HS-27A (cell line): ENCODE data around the gene CTBP1.

Experiments used
- DNase-seq: peaks from one replicate; pipeline ENCODE4 v3.0.0-alpha.2; 2012; ENCODE audit warnings: low read depth, missing footprints

The CTBP1 gene

GRCh38 chr4:1249731-1250526 lies 999 bp upstream of the CTBP1 start:
- no peak for DNase-seq

DNA sequence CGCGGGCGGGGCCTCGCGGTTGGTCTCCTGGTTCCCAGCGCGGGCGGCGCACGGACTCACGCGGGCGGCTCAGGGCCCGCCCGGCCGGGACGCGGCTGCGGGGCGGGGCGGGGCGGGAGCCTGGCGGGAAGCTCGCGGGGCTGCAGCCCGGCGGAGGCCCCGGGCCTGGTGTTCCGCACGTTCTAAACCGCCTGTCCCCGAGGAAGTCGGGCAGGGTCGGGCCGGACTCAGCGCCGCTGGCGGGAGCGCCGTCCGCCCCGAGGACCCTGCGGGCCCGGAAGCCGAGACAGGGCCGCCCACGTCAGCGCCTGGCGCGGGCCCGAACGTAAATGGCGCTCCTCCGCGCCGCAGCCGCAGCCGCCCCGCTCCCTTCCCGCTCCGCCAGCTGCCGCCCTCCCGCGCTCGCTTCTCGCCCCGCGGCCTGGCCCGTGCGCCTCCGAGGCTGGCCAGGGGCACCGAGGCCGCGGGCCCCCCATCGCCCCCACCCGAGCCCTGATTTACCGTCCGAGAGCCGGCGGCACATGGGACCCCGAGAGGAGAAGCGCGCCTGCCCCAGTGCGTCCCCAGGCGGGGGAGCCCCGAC lies 309 bp upstream of the CTBP1 start:
- DNase-seq, result no peak

- no peak for DNase-seq
These were observed 1.1 kb downstream of the CTBP1 start for GRCh38 chr4:1247864-1248244.

- DNase-seq, result no peak
These were observed 1.7 kb downstream of the CTBP1 start for GRCh38 chr4:1246901-1247863.

DNA sequence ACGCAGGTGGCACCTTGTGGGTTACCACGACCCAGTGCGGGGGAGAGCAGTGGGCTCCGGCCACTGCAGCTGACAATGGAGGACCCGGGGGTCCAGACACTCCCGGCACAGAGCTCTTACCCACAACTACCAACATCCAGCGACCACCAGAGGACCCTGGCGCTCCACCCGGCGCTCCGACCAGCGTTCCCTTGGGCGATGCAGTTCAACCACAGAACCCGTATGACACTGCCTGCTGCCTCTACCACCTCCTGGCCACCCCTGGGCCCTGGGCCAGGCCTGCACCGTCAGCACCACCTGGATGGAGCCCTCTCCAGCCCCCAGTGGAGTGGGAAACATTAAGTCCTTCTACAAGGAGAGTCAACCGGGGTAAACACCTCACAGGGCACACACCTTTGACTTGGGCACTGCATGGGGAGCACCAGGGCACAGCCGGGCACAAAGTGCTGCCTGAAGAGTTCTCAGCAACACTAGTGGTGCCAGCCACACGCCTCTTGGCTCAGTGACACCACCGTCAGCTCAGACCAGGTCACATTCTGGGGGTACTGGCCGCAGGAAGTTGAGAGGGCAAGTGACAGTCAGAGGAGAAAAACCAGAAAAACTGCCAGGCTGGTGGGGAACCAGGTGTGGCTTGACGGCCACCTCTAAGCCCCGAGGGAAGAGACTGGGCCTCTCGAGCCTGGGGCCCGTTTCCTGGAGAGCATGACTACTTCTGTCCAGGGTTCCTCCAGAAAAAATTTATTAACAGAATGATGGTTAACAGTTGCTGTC lies 2.6 kb downstream of the CTBP1 start:
- DNase-seq, result no peak

DNA sequence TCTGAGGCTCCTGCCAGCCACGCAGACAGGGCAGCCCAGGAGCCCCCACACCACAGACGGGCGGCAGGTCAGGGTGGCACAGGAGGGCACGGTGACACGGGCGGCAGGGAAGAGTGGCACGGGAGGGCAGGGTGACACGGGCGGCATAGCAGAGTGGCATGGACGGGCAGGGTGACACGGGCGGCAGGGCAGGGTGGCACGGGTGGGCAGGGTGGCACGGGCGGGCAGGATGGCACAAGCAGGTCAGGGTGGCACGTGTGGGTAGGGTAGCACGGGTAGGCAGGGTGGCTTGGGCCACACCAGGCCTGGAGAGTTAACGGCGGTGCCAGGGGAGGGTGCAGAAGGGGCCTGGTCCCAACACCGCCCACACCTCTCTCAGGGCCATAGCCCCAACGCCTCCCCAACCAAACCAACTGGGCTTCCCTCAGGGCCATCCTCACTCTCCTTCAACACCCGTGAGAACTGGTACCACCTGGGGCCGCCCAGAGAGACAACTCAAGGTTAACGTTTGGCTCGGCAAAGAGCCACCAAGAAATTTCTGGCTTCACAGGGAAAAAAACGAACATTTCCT lies 3.4 kb downstream of the CTBP1 start:
- DNase-seq, result no peak

DNA sequence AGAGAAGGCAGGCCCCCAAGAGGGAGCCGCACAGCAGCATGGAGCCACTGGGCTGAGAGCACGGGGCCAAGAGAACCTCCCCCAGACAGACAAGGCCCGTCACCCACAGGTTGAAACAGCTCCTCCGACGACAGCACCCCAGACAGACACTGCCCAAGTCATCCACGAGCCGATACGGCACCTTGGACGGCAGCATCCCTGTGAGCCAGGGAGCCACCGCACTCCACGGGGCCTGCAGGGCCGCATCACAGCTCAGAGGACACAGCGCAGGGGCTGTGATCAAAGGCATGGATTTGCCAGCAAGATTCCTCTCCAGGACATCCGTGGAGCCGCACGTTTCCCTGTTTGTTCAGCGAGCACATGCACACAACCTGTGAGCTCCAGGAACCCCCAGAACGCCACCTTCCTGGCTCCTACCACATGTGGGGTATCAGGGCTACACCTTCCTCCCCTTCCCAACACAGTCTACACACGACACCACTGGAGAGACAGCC lies 3.9 kb downstream of the CTBP1 start:
- no peak for DNase-seq

GRCh38 chr4:1244081-1244977 lies 4.6 kb downstream of the CTBP1 start:
- DNase-seq, result no peak

DNA sequence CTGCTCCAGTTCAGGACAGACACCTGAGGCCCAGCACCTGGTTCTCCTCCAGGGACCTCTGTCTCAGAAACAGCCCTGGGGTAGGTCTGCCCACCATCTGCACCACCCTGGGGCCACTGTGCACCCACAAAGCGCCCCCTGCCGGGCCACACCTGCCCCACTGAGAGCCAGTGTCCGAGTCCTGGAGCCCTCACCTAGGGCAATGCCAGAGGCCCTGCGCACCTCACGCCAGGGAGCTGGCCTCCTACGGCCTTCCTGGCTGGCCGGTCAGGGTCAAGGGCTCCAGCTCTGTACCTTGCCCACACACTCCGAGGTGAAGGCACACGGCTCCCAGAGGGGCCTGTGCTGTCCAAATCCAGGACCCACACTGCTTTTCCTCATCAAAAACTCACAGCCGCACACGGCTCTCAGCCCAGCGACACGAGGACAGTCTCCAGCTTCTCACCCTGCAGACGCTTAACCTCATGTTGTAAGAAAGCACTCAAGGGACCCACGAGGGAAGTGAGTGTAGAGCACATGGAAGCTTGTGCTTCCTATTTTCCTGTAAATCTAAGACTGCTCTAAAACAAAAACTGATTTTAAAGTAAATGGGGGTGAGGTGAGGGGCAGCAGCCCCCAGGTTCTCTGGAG lies 5.4 kb downstream of the CTBP1 start:
- DNase-seq, result no peak

- no peak for DNase-seq
These were observed 6.2 kb downstream of the CTBP1 start for GRCh38 chr4:1242506-1243450.

DNA sequence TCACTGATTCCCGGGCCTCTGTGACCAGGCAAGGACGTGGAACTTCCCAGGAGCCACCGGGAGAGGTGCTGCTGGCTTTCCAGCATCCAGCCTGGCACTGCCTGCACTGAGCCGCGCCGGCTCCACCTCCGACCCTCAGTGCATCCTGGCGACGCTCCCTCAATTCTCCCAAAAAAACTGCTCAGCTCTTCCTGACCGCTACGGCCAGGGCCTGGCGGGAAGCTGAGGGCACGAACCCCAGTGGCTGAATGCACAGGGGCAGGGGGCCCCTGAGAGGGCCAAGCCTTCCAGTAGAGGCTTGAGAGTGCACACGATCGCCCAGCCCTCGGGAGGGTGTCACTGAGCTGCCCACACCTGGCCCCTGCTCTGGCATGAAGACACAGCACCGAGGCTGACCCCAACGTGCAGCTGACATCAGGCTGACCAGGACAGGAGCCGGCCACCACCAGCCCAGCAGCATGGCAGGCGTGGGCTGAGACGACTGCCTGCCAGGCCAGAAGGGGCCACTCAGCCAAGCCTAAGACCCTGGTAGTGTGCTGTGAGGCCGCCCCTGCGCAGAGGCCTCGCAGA lies 6.9 kb downstream of the CTBP1 start:
- DNase-seq, result no peak

- no peak for DNase-seq
These were observed 7.4 kb downstream of the CTBP1 start for GRCh38 chr4:1241466-1241935.

DNA sequence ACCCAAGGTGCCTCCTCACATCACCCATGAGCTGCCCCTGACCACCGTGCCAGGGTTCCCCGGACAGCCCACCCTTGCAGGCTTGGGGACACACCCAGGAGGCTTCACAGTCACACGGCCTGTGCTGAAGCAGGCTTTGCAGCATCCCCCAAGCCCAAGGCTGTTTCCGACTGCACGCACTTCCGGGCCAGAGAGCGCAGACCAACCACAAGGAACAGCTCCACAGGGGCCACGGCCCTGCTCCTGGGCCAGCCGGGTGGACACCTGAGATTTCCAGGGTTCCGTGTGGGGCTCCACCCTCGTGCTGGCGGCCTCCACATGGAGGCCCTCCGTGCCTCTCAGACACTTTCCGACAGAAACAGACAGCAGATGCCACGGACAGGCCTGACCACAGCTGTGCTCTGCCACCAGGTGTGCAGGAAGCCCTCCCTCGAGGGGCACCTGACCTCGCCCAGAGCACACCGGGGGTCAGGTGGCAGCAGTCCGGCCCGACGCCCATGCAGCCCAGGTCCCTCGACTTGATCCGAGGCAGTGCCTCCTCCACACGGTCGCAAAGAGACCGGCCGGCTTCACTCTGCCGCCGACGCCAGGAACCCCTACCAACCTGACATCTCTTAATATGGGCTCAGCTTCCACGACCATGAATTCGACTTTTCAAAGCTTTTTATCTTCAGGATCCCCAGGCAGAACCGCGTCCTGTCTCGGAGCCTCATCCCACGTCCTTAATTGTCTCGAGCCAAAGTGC lies 8.0 kb downstream of the CTBP1 start:
- no peak for DNase-seq

- DNase-seq, result no peak
These were observed 9.0 kb downstream of the CTBP1 start for GRCh38 chr4:1239950-1240307.

DNA sequence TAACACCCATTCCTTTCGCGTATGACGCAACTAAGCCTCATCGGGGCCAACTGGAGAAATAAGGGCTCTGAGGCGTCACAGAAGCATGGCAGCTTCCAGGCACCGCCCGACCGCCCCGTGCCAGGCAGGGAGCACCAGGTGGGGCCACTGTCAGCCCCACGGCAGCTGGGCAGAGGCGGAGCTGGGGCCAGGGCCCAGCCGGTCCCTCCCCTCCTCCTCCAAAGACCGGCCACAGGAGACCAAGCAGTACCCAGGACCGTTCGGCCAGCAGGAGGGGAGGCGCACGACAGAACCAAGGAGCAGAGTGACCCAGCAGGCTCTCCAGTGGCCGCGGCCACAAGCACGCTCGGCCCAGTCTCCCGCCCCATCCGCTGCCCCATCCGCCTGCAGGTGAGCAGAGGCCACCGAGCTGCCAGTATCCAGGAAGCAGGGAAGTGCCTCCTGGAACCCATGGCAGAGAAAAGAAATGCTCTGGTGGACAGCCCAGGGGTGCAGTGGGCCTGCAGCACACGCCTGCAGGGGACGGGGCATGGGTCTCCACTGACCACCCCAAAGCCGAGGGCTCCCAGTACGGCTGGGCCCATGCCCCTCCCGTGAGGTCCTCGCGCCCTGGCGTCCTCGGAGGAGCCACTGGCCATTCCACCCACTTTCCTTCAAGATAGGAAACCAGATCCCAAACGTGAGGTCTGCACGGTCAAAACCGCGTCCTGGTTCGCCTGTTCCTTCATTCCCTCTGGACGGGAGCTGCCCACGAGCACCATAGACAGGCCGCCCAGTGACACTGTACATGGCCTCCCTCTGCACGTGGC lies 9.6 kb downstream of the CTBP1 start:
- no peak for DNase-seq

- DNase-seq, result no peak
These were observed 10.3 kb downstream of the CTBP1 start for GRCh38 chr4:1238676-1239000.
